Retinal pigment epithelial cell (primary cell): Measurements from ENCODE around the gene GALNS.

Experiments used
- DNase-seq: peaks from one replicate; pipeline ENCODE4 v3.0.0-alpha.2; 2010; ENCODE audit warnings: low read depth
- H3K4me3 ChIP-seq: 2 replicates; pipeline ENCODE4 v1.5.1; 2011; ENCODE audit warnings: mild to moderate bottlenecking, low read length, control low read depth, moderate library complexity
- CTCF ChIP-seq: conservative IDR thresholded peaks from 2 replicates; pipeline ENCODE4 v1.5.1; 2011; ENCODE audit warnings: low read depth, low read length, control low read depth, inconsistent platforms

The GALNS gene

GRCh38 chr16:88815227-88815626, 41.5 kb downstream of the GALNS start:
- TF ChIP-seq CTCF, result no peak
- H3K4me3 ChIP-seq, result no peak overlapping the region
- no peak for DNase-seq

DNA sequence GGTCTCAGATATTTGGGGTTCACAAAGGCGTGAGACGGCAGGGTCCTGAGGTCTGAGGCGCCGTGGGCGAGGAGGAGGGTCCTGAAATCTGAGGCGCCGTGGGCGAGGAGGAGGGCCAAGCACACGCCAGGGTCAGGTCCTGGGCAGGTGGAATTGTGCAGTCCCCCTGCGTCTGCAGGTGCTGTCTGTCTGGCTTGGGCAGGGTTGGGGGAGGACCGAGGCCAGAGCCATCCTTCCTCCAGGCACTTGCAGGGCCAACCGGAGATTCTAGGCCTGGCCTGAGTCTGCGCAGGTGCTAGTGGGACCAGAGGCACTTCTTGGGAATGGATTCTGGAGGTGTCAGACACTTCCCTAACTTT, 42.6 kb downstream of the GALNS start:
- no peak overlapping the region for H3K4me3 ChIP-seq
- no peak for DNase-seq
- TF ChIP-seq CTCF, result no peak

DNA sequence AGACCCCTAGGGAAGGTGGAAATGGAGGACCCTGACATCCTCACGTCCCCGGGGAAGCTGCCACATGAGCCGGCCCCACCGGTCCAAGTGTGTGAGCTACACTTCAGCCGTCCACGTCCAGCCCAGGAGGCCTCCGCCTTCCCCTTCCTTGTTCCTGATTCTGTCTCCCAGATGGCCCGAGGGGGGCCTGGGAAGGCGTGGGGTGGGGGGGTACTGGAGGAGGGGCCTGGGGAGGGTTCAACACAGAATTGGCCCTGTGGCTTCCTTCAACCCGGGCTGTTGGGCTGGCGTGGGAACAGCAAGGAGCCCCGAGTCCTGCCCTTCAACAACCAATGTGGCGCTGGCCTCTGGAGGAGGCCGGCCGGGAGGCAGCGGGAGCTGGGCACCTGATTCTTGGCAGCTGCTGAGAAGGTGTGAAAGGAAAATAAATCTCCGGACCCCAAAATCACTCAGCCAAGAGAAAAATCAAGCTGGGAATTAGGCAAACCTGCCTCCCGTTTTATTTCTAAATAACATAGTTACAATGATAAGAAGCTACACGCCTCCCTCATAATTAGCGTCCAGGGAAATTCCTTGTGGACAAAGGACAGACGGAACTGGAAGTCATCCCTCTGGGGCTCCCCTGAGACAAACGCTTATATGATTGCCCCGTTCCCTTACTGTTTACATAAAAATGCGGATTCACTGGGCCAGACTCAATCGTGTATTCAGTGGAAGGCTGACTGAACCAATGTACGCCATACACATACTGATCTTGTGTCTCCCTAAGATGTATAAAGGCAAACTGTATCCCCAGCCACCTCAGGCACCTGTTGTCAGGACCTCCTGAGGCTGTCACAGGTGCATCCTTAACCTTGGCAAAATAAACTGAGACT, 43.2 kb downstream of the GALNS start:
- no peak for DNase-seq
- no peak for TF ChIP-seq CTCF
- no peak overlapping the region for H3K4me3 ChIP-seq

GRCh38 chr16:88812513-88813268, 44.1 kb downstream of the GALNS start:
- peak overlapping the region; percentile 55 for H3K4me3 ChIP-seq
- TF ChIP-seq CTCF, result peak; percentile 8
- DNase-seq, result no peak

GRCh38 chr16:88811769-88812512, 44.8 kb downstream of the GALNS start, which contains the start of gene APRT:
Gene APRT, minus strand, starts transcription at chr16:88811928. Its CDS starts 29 bp downstream, at chr16:88811899.
- H3K4me3 ChIP-seq, result peak within 1 kb of the TSS; percentile 55
- DNase-seq, result peak; percentile 60
- TF ChIP-seq CTCF, result no peak

DNA sequence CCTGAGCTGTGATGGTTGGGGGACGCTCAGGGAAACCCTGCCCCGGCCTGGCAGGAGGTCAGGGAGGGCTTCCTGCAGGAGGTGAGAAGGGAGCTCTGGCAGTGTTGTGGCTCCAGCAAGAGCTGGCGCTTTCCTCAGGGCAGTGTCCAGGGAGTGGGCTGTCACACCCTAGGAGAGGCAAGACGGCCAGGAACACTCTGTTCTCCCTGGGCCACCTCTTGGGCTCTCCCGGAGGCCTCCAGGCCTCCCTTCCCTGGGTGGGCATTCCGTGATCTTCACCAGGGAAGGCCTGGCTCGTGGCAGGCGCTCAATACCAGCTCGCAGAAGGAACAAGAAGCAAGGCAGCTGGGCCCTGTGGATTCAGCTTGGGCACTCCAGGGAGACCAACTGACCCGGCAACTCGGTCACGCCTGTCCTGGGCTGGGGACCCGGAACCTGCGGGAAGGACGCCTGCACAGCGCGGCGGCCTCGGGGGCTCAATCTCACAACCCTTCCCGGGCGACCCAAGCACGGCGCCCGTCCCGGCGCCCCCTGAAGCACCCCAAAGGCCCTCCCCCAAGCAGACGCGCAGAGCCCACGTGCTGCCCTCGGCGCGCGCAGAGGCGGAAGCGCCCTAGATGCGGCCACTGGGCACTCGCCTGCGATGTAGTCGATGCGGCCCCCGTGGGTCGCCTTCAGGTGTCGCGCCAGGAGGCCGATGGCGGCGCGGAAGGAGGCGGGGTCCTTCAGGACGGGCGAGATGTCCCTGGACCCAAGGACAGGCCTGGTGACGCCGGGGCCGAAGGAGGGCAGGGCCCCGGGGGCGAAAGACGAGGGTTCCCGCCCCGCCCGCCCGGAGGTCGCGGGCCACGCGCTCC, 45.6 kb downstream of the GALNS start:
- H3K4me3 ChIP-seq, result peak overlapping the region; percentile 54
- no peak for TF ChIP-seq CTCF
- DNase-seq, result peak; percentile 32
